Stimulated activated CD4-positive, alpha-beta T cell treated with anti-CD3 and anti-CD28 coated beads, Interleukin-1b, Interleukin-23, amount 100 ng/mL, for 4 hours (primary cell): ENCODE measurements around the gene IGSF3.

ENCODE experiments used
- DNase-seq, 2 donors: peaks; one replicate each; pipeline ENCODE4 v3.0.0-alpha.2; 2020; ENCODE audit warnings: low read depth in 2 of 2

The IGSF3 gene

DNA sequence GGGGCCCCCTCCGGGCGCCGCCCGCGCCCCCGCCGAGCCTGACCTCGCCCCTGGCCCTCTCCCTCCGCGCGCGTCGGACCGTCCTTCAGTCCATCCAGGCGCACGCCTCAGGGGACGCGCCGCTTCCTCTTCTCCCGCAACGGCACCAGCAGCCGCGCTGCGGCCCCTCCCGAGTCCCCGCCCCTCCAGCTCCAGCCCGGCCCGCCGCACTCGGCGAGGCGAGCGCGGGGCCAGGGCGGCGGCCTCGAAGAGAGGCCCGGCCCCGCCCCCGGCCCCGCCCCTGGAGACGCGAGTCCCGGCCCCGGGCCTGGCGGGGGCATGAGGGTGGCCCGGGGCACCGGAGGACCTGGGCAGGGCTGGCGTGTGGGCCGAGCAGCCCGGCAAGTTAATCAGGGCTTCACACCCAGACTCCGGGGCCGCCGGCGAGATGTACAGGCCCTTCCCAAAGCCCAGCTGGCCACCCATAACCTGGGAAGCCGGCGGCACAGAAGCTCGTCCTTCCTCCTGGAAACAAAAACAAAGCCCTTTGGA, at the start of gene IGSF3:
Gene IGSF3 (minus strand): TSS at position 159 of the 531 bp plus-strand sequence. CDS start 1,407 bp downstream, outside the sequence.
- DNase-seq, result peak; percentile 16 to 60

DNA sequence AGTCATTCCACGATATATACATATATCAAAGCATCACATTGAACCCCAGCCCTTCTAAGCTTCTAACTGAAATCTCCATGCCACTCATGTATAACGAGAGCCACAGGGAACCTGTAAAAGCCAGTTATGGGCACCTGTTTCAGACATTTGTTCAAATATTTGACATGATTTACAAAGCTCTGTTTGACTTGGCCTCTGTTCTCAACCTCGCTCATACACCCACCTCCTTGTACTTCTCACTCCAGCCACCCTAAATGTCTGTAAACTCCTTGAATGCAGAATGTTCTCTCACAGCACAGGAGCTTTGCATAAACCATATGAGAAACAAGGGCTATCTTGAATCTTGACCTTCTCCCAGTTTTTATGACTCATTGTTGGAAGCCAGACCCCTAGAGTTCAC, 49.8 kb upstream of the IGSF3 start:
- DNase-seq, result no peak

DNA sequence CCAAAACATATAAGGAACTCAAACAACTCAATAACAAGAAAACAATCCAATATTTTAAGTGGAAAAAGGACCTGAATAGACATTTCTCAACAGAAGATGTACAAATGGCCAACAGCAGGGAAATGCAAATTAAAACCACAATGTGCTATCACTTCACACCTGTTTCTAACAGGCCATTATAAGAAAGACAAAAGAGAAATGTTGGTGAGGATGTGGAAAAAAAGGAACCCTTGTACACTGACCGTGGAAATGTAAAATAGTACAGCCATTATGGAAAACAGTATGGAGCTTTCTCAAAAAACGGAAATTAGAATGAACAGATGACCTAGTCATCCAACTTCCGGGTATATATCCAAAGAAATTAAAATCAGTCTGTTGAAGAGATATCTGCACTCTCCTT, 48.9 kb upstream of the IGSF3 start:
- no peak for DNase-seq

DNA sequence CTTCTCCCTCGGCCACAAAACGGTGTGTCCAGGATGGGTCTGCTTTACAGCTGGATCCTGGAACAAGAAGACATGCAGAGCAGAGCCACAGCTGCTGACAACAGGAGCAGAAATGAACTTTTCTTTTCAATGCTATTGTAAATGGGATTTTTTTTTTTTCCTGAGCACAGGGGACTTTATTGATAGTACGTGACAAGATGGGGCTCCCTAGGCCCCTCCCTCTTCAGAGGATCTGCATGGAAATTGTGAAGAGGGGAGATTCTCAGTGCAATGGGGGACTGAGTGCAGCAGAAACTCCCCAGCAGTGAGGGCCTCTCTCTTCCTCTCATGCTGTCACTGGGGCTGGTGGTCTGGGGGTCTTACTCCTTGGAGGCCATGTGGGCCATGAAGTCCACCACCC, 45.9 kb upstream of the IGSF3 start:
- DNase-seq, result no peak

DNA sequence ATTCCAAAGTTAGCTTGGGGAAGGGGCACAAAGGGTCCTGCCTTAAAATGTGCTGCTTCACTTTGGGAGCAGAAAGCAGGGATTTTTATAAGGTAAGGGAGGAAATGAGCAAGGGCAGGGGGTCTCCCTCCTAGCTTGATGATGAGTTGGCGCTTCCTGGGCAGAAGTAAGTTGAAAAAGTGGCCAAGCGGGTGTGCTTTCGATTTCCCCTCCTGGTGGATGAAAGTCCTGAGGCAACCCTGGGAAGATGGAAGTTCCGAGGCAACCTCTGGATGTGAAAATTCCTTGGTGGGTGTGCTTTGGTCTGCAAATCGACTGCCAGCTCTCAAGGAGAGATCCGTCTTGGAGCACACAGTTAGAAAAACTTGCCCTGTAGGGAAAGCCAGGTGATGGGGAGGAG, 45.0 kb upstream of the IGSF3 start:
- no peak for DNase-seq

DNA sequence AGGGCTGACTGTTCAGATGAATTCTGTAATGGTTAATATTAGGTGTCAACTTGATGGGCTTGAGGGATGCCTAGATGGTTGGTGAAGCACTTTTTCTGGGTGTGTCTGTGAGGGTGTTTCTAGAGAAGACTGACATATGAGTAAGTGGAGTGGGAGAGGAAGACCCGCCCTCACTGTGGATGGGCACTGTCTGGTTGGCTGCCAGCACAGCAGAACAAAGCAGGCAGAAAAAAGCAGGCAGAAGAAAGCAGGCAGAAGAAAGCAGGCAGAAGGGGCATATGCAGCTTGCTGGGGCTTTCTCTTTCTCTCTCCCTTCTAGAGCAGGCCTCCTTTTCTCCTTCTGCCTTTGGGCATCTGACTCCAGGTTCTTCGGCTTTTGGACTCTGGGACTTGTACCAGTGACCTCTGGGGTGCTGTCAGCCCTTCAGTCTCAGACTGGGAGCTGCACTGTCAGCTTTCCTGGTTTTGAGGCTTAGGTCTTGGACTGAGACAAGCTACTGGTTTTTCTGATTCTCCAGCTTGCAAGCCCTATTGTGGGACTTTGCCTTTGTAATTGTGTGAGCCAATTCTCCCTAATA, 43.8 kb upstream of the IGSF3 start:
- DNase-seq, result peak in 1 of 2 donors; percentile 10

DNA sequence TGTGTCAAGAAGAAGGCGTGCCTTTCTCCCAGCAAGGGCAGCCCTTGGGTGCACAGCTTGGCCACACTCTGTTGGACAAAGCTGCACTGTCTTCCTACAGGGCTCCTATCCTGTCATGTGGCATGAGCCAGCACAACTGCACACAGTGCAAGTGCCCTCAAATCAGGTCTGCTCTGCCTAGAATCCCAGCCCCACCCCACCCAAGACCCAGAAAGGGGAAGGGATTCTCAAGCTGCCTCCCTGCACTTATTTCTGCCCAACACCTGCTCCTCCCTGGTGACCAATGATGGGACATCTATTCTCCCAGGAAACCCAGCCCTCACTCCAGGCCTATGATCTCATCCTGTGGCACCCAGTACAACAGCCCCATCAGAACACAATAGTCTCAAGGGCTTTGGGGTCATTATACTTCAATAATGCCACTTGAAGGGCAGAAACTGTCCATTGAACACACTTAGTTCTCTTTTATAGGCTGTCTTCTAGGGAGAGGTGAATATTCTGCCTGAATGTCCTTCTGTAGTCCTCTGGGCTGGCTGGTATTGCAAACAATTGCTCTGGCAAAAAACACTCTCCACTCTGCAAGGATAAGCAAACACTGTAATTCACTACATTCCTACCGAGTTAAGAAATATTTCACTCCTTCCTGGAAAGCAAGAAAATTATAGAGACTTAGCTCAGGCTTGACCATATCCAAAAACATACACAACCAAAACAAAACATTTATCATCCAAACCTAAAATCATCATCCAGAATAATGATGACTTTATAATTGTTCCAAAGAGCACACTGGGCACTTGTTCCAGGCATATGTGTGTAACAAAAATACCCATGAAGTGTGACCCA, 43.1 kb upstream of the IGSF3 start:
- no peak for DNase-seq

DNA sequence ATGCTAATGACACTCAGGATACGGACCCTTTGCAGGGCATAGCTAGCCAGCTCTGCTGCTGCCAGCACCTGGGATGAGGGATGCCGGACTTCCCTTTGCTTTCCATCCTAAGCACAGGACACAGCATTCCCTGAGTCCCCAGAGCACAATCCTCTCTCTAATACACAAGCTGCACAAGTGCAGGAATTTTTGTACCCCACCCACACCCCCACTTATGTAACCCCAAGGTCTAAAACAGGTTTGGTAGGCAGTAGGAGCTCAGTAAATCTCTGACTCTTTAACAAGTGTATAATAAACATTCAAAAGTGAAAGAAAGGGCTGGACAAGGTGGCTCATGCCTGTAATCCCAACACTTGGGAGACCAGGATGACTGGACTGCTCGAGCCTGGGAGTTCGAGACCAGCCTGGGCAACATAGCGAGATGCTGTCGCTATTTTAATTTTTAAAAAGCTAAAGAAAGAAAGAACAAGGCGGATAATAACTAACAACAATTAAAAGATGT, 42.2 kb upstream of the IGSF3 start:
- DNase-seq, result no peak

DNA sequence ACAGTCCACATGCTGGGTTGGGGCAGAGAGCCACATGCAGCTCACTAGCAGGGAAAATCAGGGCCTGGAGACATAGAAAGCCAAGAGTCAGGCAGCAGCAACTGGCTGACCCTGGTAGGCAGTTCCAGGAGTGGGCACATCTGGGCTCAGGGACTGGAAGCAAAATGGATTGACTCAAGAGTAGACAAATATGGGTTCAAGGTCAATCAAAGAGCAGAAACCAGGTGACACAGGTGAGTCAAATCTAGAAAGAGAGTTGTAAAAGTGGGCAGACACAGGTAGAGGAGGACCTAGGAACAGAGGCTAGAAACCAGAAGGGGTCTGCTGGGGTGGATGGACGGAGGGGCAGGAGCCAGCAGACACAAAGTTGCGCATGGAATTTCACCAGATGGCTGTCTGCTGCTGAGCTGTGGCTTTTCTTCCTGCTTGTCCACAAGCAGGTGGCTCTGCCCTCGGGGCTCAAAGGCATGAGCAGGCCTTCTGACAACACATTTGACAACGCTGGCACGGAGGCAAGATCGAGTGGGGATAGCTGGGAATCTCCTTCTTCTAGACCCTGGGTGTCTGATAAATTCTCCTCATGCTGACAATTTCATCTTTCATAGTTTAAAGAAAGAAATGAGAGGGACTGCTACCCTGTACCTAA, 40.8 kb upstream of the IGSF3 start:
- DNase-seq, result no peak

DNA sequence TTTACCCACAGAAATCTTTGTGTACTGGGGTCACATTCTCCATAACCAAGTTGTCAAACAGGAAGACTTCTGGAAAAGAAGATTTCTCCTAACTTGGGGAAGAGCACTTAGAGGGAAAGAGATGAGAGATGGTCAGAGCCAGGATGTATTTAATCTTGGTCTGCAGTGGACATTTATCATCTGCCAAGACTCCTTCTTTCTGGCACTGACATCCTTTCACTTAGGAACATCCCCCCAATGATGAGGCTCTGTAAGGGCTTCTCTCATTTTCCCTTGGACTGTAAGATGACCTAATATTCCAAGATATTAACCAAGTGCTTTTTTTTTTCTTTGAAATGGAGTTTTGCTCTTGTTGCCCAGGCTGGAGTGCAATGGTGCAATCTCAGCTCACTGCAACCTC, 39.3 kb upstream of the IGSF3 start:
- no peak for DNase-seq

DNA sequence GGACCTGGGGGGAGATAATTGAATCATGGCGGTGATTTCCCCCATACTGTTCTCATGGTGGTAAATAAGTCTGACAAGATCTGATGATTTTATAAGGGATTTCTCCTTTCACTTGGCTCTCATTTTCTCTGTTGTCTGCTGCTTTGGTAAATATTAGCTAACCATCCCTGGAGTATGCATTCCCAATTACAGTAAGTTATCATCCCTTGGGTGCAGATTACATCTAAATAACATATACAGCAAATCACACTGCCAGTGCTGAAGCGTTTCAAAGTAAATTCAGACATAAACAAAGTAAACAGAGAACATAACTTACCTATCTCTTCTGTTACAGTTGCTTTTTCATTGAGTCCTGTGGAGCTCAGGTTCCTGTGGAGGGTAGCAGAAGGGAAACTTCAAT, 38.6 kb upstream of the IGSF3 start:
- DNase-seq, result no peak

DNA sequence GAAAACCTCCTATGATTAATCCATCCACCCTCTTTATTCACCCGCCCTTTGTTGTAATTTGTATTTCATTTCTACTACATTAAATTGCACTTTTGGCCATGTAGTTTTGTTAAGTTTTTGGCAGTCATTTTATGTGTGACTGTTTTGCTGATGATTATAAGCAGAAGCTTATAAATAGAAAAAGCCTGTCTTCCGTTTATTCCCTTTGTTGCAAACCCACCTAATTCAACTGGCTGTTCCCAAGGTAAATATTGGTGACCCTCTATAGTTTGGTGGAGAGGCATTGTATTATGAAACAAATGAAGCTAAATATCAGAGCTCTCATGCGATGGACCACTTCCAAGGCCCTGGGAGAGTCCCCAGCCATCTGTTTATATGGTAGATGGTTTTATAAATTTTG, 36.7 kb upstream of the IGSF3 start:
- no peak for DNase-seq

DNA sequence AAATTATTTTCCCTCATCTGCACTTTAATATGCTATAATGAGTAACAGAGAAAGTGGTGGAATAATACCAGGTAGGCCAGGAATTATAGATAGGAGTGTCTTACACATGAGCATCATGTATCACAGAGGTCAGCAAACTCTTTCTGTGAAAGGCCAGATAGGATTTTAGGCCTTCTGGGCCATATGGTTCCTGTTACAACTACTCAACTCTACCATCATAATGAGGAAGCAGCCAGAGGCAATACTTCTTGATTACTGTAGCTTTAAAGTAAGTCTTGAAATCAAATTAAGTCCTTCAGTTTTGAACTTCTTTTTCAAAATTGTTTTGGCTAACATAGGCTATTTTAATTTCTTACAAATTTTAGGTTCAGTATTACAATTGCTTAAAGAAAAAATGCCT, 32.1 kb upstream of the IGSF3 start:
- no peak for DNase-seq

DNA sequence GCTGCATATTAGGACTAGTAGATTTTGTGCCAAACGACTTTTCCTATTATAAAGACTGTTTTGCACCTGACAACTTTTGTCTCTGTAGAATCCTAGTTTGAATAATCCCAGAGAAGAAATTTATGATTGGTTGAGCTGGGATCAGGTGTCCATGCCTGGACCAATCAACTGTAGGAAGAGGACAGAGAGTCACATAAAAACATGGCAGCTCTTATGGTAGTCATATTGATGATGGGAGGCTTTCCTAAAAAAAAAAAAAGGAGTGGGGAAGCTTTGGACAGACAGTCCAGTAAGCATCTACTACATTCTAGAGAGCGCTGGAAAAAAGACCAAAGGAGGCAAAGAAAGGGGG, 30.7 kb upstream of the IGSF3 start:
- DNase-seq, result no peak

DNA sequence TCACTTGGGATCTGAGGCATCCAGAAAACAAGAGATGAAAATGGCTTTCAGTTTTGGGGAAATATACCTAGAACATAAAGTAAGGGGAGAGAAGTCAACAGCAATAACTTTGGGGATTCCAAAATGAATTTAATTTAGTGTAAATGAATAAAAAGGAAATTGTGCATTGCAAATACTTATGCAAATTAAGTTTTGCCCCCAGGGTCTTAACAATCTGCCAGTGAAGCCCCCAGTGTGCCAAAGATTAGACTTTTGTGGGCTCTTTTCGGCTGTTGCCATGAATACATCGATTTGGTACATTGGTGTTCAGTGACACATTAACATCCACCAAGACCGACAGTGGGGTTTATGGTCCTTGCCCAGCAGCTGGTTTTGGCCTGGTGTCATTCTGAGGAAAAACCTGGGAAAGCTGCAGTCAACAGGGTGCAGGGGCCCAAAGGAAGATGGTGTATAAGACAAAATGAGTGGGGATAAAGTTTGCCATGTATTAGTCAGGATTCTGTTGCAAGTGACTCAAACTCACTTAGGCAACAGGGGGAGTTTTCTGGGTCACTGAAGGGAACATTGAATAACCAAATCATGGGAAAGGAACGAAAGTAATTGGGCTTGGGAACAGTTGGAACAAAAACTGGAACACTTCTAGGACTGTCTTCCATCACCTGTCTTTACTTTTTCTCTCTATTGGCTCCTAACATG, 30.2 kb upstream of the IGSF3 start:
- DNase-seq, result no peak

DNA sequence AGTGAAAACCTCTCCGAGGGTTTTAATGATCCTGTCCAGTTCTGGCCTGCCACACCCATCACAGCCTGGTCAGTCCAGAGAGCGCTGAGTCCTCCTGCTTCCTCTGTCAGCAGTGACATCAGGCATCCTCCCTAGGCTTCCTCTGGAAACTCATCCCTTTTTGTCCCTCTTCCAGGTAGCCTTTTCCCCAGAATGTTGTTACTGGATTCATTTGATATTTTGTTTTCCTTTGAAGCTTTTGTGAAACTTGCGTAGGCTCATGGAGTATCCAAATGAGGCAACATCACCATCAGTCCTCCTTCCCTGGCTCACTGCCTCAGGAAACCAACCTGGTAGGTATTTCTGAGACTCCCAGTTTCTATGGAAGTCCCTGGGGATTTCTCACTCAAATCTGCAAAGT, 27.0 kb upstream of the IGSF3 start:
- no peak for DNase-seq

DNA sequence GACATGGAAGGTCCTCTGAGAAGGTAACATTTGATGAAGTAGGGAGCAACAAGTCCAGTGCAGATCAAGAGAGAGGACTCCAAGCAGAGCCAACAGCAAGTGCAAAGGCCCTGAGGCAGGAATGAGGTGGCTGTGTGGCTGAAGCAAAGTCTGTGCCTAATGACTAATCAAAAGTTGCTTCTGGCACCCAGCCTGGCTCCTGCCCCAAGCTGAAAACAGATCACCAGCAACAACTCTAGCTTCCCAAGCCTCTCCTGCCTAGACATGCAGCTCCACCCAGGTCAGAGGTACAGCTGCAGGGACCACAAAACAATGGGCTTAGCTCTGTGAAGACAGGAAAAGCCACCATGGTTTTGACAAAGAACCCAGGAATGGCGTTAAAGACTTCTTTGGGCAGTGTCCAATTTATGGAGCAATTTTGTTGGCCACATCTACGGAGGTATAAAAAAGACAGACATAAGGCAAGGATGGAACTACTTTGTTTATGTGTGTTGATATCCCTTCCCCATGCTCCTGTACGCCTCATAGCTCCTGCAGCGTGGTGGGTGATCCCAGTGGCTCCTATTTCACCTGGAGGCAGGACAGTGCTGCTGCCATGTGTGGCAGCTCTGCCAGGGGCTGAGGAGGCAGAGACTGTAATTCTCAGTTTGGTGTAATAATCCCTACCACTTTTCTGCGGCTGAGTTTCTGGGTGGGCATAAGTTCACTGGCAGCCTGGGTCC, 26.4 kb upstream of the IGSF3 start:
- DNase-seq, result no peak

DNA sequence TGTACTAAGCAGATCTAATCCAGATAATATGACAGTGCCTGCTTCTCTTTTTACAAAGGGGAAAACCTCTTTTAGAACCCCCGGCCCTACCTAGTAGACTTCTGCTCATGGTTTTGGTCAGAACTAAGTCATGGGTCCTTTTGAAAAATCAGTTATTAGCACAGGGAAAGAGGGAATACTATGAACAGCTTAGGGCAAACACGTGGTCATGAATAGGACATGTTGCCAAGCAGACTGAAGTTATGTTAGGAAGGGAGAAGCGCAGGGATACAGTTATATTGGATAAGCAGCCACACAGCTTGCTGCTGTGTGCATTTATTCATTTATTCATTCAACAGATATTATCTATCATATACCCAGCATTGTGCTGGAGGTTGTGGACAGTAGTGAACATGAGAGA, 25.3 kb upstream of the IGSF3 start:
- no peak for DNase-seq

DNA sequence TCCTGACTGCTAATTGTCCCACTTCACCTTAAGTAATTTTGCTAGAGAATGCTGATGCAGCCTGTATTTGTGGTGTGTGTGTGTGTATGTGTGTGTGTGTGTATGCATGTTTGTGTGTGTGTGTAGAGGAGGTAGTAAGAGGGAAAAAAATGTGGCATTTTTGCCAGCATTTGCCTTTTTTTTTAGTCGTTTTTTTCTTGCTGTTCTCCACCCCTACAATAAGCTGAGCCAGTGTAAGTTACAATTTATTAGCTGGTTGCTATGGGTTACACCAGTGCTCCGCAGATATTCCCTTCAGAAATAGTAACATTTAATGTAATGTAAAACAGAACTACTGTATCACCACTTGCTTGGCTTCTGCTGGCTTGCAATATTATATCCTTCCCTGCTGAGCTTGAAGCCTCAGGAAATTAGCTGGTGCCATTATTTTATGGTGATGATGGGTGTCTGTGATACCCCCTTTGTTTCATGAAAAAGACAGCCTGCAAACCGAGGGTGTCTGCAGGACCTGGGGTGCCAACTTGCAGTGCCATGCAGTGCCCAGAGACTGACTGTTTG, 23.4 kb upstream of the IGSF3 start:
- DNase-seq, result no peak

DNA sequence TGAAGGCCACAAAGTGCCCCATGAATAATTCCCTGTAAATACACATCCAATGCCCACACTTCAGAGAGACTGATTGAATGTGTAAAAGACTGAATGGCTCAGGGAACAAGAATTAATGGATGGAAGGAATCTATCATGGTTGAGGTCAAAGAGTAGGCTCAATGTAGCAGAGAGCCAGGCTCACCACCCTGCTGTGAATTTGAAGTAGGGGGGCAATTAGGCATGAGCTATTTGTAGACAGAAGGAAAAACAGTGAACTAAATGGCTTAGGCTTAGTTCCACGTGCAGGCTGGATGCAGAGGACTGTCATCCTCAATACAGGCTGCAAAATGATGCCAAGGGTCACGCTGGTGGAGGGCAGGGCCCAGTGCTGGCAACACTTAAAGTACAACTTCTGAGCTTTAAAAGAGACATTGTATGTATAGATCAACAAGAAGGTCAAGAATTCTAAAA, 22.9 kb upstream of the IGSF3 start:
- DNase-seq, result no peak

DNA sequence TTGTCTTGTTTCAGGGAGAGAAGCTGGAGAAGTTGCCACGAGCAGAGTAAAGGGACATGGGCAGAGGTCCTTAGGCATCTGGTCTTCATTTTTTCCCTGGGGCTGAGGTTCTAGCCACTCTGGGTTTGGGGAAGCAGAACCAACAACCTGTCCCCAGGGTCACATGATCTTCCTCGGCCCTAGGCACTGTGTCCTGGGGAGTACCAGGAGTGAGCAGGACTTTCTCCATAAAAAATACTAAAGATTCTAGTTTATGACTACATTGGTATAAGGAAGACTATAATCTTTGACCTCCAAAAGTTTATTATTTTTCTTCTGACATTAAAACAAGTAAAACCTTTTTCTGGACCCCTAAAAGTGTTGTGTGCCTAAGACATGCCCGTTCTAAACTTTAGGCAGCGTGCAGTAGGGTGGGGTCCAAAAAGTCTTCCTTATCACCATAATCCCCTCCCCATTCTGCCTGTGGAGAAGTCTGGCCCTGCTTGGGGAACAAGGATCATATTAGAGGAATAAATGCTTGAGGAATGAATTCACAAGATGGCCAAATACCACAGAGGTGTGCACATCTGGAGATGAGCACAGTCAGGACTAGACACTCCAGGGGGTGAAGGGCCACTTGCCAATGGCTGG, 19.3 kb upstream of the IGSF3 start:
- no peak for DNase-seq
